PC-3 (cell line): ENCODE measurements around the gene APOLD1. TPM values are rescaled to one million over a fixed set of nuclear protein-coding genes. Genes with fewer than 3 reads are reported as not detected.
"Not testable (repeated sequence)": the region's sequence is repeated elsewhere in the genome, so short reads cannot be mapped to it uniquely, and the experiment has no call there.

Experiments used
- ATAC-seq: fragments of 200-7000 bp; cut with Tn5 transposase; 2 replicates; pipeline ENCODE4 v1.9.1; 2020; ENCODE audit warnings: mild to moderate bottlenecking, moderate library complexity
- BruUV-seq: library from RNA; stranded (reverse); fragments of 400-500 nt; replicated peaks from 2 replicates; lab custom pipeline; 2021; lab: Mats Ljungman, UMichigan
- CTCF ChIA-PET: fragments of 300-600 bp; sonication (Branson Sonifier 250); formaldehyde crosslinking; loops from one replicate; lab custom pipeline; 2022; ENCODE audit warnings: antibody characterized with exemption; lab: Charles Lee
- POLR2A ChIA-PET: fragments of 300-600 bp; sonication (Branson Sonifier 250); formaldehyde crosslinking; loops from one replicate; lab custom pipeline; 2022; ENCODE audit warnings: antibody characterized with exemption; ENCODE audit not compliant: unreplicated experiment; lab: Charles Lee
- DNase-seq: peaks from one replicate; pipeline ENCODE4 v3.0.0-alpha.2; 2015
- H2AFZ ChIP-seq: fragments of 300-600 bp; sonication (generic); 2 replicates; pipeline ENCODE4 v1.6.0; 2016; ENCODE audit warnings: antibody characterized with exemption, low read length
- H3F3A ChIP-seq: fragments of 300-600 bp; sonication (generic); one replicate; pipeline ENCODE4 v1.6.0; 2017; ENCODE audit warnings: antibody characterized with exemption, low read length, control low read depth, mild to moderate bottlenecking; ENCODE audit not compliant: unreplicated experiment
- H3K27ac ChIP-seq: fragments of 300-600 bp; sonication (generic); 2 replicates; pipeline ENCODE4 v1.5.1; 2016; ENCODE audit warnings: mild to moderate bottlenecking, low read length
- H3K27me3 ChIP-seq: fragments of 300-600 bp; sonication (generic); 2 replicates; pipeline ENCODE4 v1.6.1; 2016; ENCODE audit warnings: low read length, mixed read lengths
- H3K36me3 ChIP-seq: fragments of 300-600 bp; sonication (generic); 2 replicates; pipeline ENCODE4 v1.6.1; 2016; ENCODE audit warnings: low read depth, mixed run types, low read length, mixed read lengths
- H3K4me1 ChIP-seq: fragments of 300-600 bp; sonication (generic); 2 replicates; pipeline ENCODE4 v1.5.1; 2016; ENCODE audit warnings: low read length; ENCODE audit not compliant: insufficient read depth
- H3K4me2 ChIP-seq: fragments of 300-600 bp; sonication (generic); 2 replicates; pipeline ENCODE4 v1.6.0; 2016; ENCODE audit warnings: low read length
- H3K4me3 ChIP-seq: fragments of 300-600 bp; sonication (generic); 2 replicates; pipeline ENCODE4 v1.5.1; 2016; ENCODE audit warnings: mild to moderate bottlenecking, low read length, mixed read lengths
- H3K79me2 ChIP-seq: fragments of 300-600 bp; sonication (generic); 2 replicates; pipeline ENCODE4 v1.6.1; 2017; ENCODE audit warnings: low read length, mixed read lengths
- H3K9ac ChIP-seq: fragments of 300-600 bp; sonication (generic); 2 replicates; pipeline ENCODE4 v1.6.0; 2016; ENCODE audit warnings: mild to moderate bottlenecking, low read length
- H3K9me2 ChIP-seq: fragments of 300-600 bp; sonication (generic); replicated peaks from 2 replicates; pipeline ENCODE4 v1.6.1; 2016; ENCODE audit warnings: mixed run types, low read length, mixed read lengths
- H3K9me3 ChIP-seq: fragments of 300-600 bp; sonication (generic); 2 replicates; pipeline ENCODE4 v1.6.1; 2016; ENCODE audit warnings: low read length, mixed read lengths
- H4K20me1 ChIP-seq: fragments of 300-600 bp; sonication (generic); 2 replicates; pipeline ENCODE4 v1.6.1; 2016; ENCODE audit warnings: low read length, mixed read lengths
- CTCF ChIP-seq: fragments of 300-600 bp; sonication (generic); conservative IDR thresholded peaks from 2 replicates; pipeline ENCODE4 v1.5.1; 2017; ENCODE audit warnings: antibody characterized with exemption, low read depth, mild to moderate bottlenecking, low read length
- EZH2 ChIP-seq: fragments of 300-600 bp; sonication (generic); IDR thresholded peaks from one replicate; pipeline ENCODE4 v1.6.1; 2017; ENCODE audit warnings: antibody characterized with exemption, mild to moderate bottlenecking, low read length; ENCODE audit not compliant: unreplicated experiment
- EZH2phosphoT487 ChIP-seq: fragments of 300-600 bp; sonication (generic); IDR thresholded peaks from 2 replicates; pipeline ENCODE4 v1.6.1; 2018; ENCODE audit warnings: mild to moderate bottlenecking, antibody characterized with exemption, low read length, borderline replicate concordance
- intact Hi-C: fragments of 100-400 bp; cut with micrococcal nuclease; formaldehyde crosslinking; loops from 2 replicates; pipeline ENCODE4 v1.9.0; 2023
- total RNA-seq: library from RNA; depleted of rRNA; stranded (reverse); fragments of >200 nt; gene quantifications from 2 replicates; pipeline ENCODE4 v1.2.3, GENCODE V29; 2014

APOLD1 gene
- total RNA-seq, 1 experiment from 2014 or later = 3.5 TPM

GRCh38 chr12:12819752-12820311 is 34.4 kb downstream of the APOLD1 start:
- no peaks in the 10 kb centered on the region for H3K27me3 ChIP-seq
- H3K9ac ChIP-seq = no peak overlapping the region
- POLR2A ChIA-PET = interaction anchor here (0.5 kb wide), 1 partner anchor 18 kb away, joined by 3 read pairs; no protein-coding TSS in a partner anchor
- DNase-seq (peak; percentile 89), ATAC-seq (peak; percentile 89)
- H3K4me1 ChIP-seq = peaks cover 65% of the 10 kb centered on the region
- no peaks in the 10 kb centered on the region for H3K9me3 ChIP-seq
- H4K20me1 ChIP-seq = no peaks in the 10 kb centered on the region
- no peaks in the 10 kb centered on the region for H3F3A ChIP-seq
- TF ChIP-seq CTCF = no peak
- no peak for TF ChIP-seq EZH2
- no peak for TF ChIP-seq EZH2phosphoT487
- H3K9me2 ChIP-seq = no peaks in the 10 kb centered on the region
- H3K27ac ChIP-seq = peak overlapping the region; percentile 81
- peak overlapping the region; percentile 3; the same call in 1 of the 2 replicates for H3K4me3 ChIP-seq
- CTCF ChIA-PET = interaction anchor here (0.6 kb wide), 1 partner anchor 30 kb away, joined by 3 read pairs; no protein-coding TSS in a partner anchor
- no TSS peak for BruUV-seq
- H2AFZ ChIP-seq = no peak overlapping the region
- intact Hi-C loops = loop anchor here (2.0 kb wide), 1 partner anchor 15 kb away; no protein-coding TSS in a partner anchor
- peaks cover 63% of the 10 kb centered on the region for H3K79me2 ChIP-seq
- peak overlapping the region; percentile 45 for H3K4me2 ChIP-seq
- peaks cover 60% of the 10 kb centered on the region for H3K36me3 ChIP-seq

- H2AFZ ChIP-seq, H3K27me3 ChIP-seq, CTCF ChIA-PET, H4K20me1 ChIP-seq, H3K9ac ChIP-seq, H3K4me3 ChIP-seq, ATAC-seq, H3K9me3 ChIP-seq, H3F3A ChIP-seq, intact Hi-C loops, H3K9me2 ChIP-seq, DNase-seq: not testable (repeated sequence)
- peak overlapping the region; percentile 45 for H3K4me2 ChIP-seq
- H3K79me2 ChIP-seq = peaks cover 58% of the 10 kb centered on the region
- peaks cover 62% of the 10 kb centered on the region for H3K4me1 ChIP-seq
- TSS peak; percentile 7 for BruUV-seq
- peak overlapping the region; percentile 81 for H3K27ac ChIP-seq
- POLR2A ChIA-PET = interaction anchor here (0.5 kb wide), 1 partner anchor 17 kb away, joined by 3 read pairs; no protein-coding TSS in a partner anchor
- peaks cover 63% of the 10 kb centered on the region for H3K36me3 ChIP-seq
Measured at GRCh38 chr12:12820376-12820775, 34.9 kb downstream of the APOLD1 start.

- H3F3A ChIP-seq = no peaks in the 10 kb centered on the region
- no peak overlapping the region for H3K27ac ChIP-seq
- POLR2A ChIA-PET = no interaction called here
- ATAC-seq (no peak), DNase-seq (no peak)
- H3K79me2 ChIP-seq = peaks cover 42% of the 10 kb centered on the region
- intact Hi-C loops = no loop called here
- H3K4me2 ChIP-seq = no peak overlapping the region
- TF ChIP-seq EZH2 = no peak
- no peak for TF ChIP-seq CTCF
- TF ChIP-seq EZH2phosphoT487 = no peak
- no TSS peak for BruUV-seq
- peaks cover 51% of the 10 kb centered on the region for H3K4me1 ChIP-seq
- H3K9me2 ChIP-seq = no peaks in the 10 kb centered on the region
- H3K9ac ChIP-seq = no peak overlapping the region
- no peak overlapping the region for H2AFZ ChIP-seq
- H3K36me3 ChIP-seq = peaks cover 65% of the 10 kb centered on the region
- H4K20me1 ChIP-seq = no peaks in the 10 kb centered on the region
- no peak overlapping the region for H3K4me3 ChIP-seq
- H3K27me3 ChIP-seq = no peaks in the 10 kb centered on the region
- CTCF ChIA-PET = no interaction called here
- no peaks in the 10 kb centered on the region for H3K9me3 ChIP-seq
Measured at GRCh38 chr12:12821975-12822374, 36.5 kb downstream of the APOLD1 start.
